Urinary bladder (tissue), 4 donors: ENCODE data around the gene ENGASE. TPM values are rescaled to one million over a fixed set of nuclear protein-coding genes. Genes with fewer than 3 reads are reported as not detected.
"Not testable (repeated sequence)": the region's sequence is repeated elsewhere in the genome, so short reads cannot be mapped to it uniquely, and the experiment has no call there.

Experiments used
- DNase-seq: peaks from one replicate; pipeline ENCODE4 v3.0.0-alpha.2; 2015; ENCODE audit errors: extremely low spot score
- H3K27ac ChIP-seq: one replicate; pipeline ENCODE4 v1.5.1; 2013; ENCODE audit warnings: low read depth, mild to moderate bottlenecking, moderate library complexity
- H3K36me3 ChIP-seq: one replicate; pipeline ENCODE4 v1.6.1; 2013; ENCODE audit warnings: mild to moderate bottlenecking, moderate library complexity; ENCODE audit not compliant: insufficient read depth
- H3K4me1 ChIP-seq: one replicate; pipeline ENCODE4 v1.6.1; 2013; ENCODE audit warnings: mild to moderate bottlenecking, moderate library complexity; ENCODE audit not compliant: insufficient read depth
- H3K4me3 ChIP-seq: one replicate; pipeline ENCODE4 v1.5.1; 2013; ENCODE audit warnings: low read depth, low read length
- WGBS: extraction: QIAGEN DNeasy Blood & Tissue Kit; methylation state at CpG from one replicate; pipeline ENCODE4 v1.1.7; 2013; 5-methylcytosine and 5-hydroxymethylcytosine counted together
- polyA plus RNA-seq: library from polyadenylated mRNA; stranded (reverse); fragments of 200-250 nt; gene quantifications from one replicate; pipeline ENCODE4 v1.2.3, GENCODE V29; 2013
- total RNA-seq: library from RNA; depleted of rRNA; stranded (reverse); fragments of >200 nt; gene quantifications from one replicate; pipeline ENCODE4 v1.2.3, GENCODE V29; 2014
- donor health status: healthy with polysubstance abuse.
- donor health status: healthy.

Gene ENGASE
- total and polyA plus RNA-seq, 2 donors = 17.2 to 27.4 TPM

DNA sequence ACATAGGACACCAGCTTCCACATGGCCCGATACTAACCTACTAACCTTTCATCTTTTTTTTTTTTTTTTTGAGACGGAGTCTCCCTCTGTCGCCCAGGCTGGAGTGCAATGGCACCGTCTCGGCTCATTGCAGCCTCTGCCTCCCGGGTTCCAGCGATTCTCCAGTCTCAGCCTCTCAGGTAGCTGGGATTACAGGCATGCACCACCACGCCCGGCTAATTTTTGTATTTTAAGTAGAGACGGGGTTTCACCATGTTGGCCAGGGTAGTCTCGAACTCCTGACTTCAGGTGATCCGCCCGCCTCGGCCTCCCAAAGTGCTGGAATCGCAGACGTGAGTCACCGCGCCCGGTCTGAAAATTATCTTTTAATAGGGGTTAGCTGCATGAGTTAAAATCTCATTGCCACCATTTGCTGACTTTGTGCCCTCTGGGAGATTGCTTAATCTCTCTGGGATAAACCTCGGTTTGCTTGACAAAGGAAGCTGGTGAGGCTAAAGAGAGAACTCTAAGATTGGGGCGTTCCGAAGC lies 439 bp upstream of the ENGASE start:
- 66% methylated on average over 22 of the region's 22 CpGs for WGBS
- not testable (repeated sequence) for H3K27ac ChIP-seq, H3K4me1 ChIP-seq, DNase-seq, H3K36me3 ChIP-seq
- peak overlapping the region; percentile 5 for H3K4me3 ChIP-seq

DNA sequence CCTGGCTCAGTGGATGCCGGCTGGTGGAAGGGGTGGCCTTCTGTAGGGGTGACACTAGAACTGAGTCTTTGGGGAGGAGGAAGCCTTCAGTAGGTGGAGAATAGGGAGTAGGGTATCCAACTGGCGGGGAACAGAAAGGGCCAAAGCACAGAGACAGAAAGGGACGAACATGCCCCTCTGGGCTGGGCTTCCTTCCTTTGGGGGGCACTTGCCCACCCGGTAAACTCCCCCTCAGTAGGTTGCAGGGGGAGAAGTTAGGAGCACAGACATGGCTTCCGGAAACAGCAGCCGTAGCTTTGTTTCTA lies 774 bp downstream of the ENGASE start:
- WGBS = 9% methylated on average over 6 of the region's 6 CpGs
- H3K4me3 ChIP-seq = peak overlapping the region; percentile 85
- no peak for DNase-seq
- H3K36me3 ChIP-seq = peaks cover 3% of the 10 kb centered on the region
- H3K4me1 ChIP-seq = no peaks in the 10 kb centered on the region
- no peak overlapping the region for H3K27ac ChIP-seq

- DNase-seq = no peak
Observed at GRCh38 chr17:79075861-79076406, 1.3 kb downstream of the ENGASE start.

GRCh38 chr17:79077587-79077986 lies 3.0 kb downstream of the ENGASE start:
- DNase-seq = no peak
- 88% methylated on average over 12 of the region's 12 CpGs for WGBS
- no peak overlapping the region for H3K27ac ChIP-seq
- no peaks in the 10 kb centered on the region for H3K4me1 ChIP-seq
- no peak overlapping the region for H3K4me3 ChIP-seq
- peaks cover 3% of the 10 kb centered on the region for H3K36me3 ChIP-seq

More at GRCh38 chr17:79075861-79076406, 1.3 kb downstream of the ENGASE start:
- H3K27ac ChIP-seq = no peak overlapping the region
- no peaks in the 10 kb centered on the region for H3K4me1 ChIP-seq
- H3K36me3 ChIP-seq = peaks cover 3% of the 10 kb centered on the region
- peak overlapping the region; percentile 85 for H3K4me3 ChIP-seq
- 84% methylated on average over 9 of the region's 9 CpGs for WGBS

DNA sequence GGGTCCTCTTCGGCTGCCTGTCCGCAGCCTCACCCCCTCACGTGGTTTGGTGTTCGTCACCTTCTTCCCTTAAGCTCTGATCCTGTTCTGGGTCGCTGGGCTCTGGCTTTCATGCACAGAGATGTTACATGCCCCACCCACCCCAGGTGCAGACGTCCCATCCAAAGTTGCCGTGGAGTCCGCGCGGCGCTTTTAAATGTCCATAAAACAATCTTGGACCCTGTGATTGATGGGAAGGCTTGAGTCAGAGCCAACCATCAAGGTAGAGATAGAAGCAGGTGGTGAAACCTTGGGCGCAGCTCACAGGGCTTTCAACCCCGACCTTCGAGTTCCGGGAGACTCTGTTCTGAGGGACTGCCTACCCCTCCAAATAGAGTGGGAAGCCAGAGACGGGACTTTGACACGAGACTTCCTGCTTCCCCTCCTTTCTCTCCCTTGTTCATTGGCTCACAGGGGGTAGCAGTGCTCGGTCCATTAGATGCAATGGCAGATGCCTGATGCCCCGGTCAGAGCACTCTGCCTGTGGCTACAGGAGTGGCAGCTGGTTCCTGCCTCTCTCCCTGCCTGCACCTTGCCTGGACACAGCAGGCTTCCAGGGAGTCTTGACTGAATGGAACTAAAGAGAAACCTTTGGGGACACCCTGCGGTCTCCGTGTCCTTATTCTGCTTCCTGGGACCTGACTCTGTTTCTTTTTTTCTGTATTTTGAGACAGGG lies 4.0 kb downstream of the ENGASE start:
- Histone ChIP-seq H3K4me3 (no peak overlapping the region), H3K4me1 (no peaks in the 10 kb centered on the region), H3K27ac (no peak overlapping the region), H3K36me3 (peaks cover 3% of the 10 kb centered on the region)
- WGBS = 87% methylated on average over 21 of the region's 21 CpGs
- DNase-seq = no peak

DNA sequence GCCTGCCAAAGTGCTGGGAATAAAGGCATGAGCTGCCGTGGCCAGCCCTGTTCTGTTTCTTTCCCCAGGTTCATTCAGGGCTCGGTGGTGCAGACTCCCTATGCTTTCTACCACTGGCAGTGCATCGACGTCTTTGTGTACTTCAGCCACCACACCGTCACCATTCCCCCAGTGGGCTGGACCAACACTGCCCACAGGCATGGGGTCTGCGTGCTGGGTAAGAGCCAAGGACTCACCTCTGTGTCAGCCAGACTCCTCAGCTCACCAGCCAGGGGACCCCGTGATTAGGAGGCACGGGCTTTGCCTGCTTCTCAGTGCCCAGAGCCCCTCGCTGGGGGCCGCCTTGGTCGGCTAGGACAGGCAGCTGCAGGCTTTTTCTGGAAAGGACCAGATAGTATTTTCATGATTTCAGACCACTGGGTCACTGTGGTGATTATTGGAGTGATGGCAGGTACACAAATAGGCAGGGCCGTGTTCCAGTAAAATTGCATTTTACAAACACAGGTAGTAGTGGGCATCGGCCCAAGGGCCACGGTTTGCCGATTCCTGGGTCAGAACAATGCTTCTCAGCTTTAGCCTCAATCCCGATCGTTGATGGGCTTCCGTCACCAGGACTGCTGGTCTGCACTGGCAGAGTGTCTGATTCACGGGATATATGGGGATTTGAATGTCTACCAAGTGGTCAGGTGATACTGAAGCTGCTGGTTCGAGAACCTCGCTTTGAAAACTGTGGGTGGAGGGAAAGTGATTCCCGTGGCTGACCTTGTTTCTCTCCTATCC lies 5.0 kb downstream of the ENGASE start:
- Histone ChIP-seq H3K4me3 (no peak overlapping the region), H3K36me3 (peaks cover 3% of the 10 kb centered on the region), H3K4me1 (no peaks in the 10 kb centered on the region), H3K27ac (no peak overlapping the region)
- DNase-seq = no peak
- 95% methylated on average over 22 of the region's 22 CpGs for WGBS

DNA sequence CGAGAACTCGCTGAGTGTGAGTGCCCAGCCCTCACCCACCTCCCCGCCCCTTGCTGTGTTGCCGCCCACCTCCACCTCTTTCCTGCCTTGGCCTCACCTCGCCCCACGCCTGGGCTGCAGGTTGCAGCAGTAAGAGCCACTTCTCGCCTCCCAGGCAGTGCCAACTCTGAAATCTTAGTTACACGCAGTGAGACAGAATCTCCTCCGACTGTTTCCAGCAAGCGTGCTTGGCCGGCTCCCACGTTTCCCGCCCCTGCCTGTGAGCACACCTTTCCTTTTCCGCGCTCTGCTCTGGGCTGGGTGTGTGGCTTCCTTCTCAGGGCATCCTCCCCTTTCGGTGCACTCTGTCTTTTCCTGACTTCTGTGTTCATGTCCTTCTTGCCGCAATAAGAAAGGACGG lies 5.7 kb downstream of the ENGASE start:
- H3K36me3 ChIP-seq = peaks cover 8% of the 10 kb centered on the region
- 95% methylated on average over 18 of the region's 18 CpGs for WGBS
- H3K27ac ChIP-seq = no peak overlapping the region
- DNase-seq = no peak
- no peaks in the 10 kb centered on the region for H3K4me1 ChIP-seq
- no peak overlapping the region for H3K4me3 ChIP-seq

DNA sequence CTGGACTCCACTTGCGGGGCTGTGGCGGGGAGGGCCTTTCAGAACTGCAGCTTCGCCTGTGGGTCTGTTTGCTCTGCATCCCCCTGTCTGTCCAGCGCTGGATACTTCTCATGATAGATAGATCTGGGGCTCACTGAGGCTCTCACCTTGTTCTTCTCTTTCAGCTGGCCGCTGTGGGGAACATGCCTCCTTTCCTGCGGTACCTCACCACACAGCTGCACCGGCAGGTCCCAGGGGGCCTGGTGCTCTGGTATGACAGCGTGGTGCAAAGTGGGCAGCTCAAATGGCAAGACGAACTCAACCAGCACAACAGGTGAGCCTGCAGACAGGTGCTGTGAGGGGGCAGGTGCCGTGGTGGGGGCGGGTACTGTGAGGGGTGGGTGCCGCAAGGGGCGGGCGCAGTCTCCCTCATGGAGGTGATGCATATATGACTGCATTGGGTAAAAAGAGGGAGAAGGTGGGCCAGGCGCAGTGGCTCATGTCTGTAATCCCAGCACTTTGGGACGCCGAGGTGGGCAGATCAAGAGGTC lies 6.2 kb downstream of the ENGASE start:
- WGBS = 96% methylated on average over 17 of the region's 17 CpGs
- Histone ChIP-seq H3K4me3 (no peak overlapping the region), H3K36me3 (peaks cover 11% of the 10 kb centered on the region), H3K27ac (no peak overlapping the region), H3K4me1 (no peaks in the 10 kb centered on the region)
- DNase-seq = no peak

GRCh38 chr17:79081571-79082276 lies 7.1 kb downstream of the ENGASE start:
- H3K27ac ChIP-seq = no peak overlapping the region
- no peak for DNase-seq
- WGBS = 82% methylated on average over 20 of the region's 20 CpGs
- H3K36me3 ChIP-seq = peaks cover 11% of the 10 kb centered on the region
- no peak overlapping the region for H3K4me3 ChIP-seq
- H3K4me1 ChIP-seq = no peaks in the 10 kb centered on the region

DNA sequence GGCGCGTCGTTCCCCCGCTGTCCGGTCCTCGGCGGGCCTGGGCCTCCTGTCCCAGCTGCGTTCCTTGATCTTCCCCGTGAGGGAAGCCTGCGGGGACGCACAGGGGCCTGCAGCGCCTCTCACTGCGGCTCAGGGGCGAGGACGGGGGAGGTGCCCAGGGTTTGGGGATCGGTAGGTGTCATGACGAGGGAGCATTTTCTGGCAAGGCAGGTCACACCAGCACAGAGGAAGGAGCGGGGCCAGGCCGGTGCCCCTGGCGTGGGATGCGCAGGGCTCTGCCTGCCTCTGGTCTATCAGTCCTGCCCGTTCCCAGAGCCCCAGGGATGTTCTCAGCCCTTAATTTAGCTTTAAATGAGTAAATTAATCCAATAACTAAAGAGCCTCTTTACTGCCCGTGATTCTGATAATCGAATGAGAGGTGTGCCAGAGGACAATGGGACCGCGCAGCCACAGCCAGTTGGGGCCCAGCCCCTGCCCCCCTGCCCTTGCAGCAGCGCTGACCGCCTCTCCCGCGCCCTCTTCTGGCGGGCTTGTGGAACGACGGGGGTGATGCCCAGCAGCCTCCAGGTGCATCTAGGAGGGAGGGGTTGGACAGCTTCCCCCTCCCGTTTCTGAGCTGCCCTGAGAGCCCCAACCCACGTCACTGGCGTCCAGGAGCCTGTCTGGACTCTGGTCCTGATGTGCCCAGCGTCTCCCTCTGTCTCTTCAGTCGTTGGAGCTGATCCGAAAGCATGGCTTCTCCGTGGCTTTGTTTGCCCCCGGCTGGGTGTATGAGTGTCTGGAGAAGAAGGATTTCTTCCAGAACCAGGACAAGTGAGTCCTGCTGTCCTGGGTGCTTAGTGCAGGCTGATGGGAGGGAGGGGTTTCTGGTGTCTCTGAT lies 7.9 kb downstream of the ENGASE start:
- 72% methylated on average over 41 of the region's 41 CpGs for WGBS
- no peak for DNase-seq
- H3K36me3 ChIP-seq = peaks cover 11% of the 10 kb centered on the region
- H3K4me3 ChIP-seq = no peak overlapping the region
- no peaks in the 10 kb centered on the region for H3K4me1 ChIP-seq
- no peak overlapping the region for H3K27ac ChIP-seq

DNA sequence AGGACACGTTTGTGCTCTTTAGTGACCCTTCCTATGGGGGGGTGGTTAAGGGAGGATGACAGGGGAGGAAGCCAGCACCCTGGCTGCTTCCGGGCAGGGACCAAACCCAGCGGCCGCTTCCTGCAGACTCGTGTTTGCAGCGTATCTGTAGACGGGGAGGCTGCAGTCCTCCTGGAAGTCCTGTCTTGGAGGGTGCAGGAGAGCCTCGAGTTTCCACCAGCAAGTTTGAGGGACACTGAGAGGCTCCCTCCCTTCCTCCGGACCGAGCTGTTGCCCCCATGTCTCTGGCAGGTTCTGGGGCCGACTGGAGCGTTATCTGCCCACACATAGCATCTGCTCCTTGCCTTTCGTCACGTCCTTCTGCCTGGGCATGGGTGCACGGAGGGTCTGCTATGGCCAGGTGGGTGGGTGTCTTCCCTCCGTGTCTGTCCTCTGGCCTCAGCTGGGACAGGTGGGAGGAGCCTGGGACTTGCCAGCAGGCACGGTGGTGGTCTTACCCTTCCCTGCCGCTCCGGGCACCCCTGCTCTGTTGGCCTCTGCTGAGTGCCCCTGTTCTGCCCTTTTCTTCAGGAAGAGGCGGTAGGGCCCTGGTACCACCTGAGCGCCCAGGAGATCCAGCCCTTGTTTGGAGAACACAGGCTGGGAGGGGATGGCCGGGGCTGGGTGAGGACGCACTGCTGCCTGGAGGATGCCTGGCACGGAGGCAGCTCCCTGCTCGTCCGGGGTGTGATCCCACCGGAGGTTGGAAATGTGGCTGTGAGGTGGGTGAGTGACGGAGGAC lies 8.8 kb downstream of the ENGASE start:
- H3K36me3 ChIP-seq = peaks cover 11% of the 10 kb centered on the region
- no peaks in the 10 kb centered on the region for H3K4me1 ChIP-seq
- 89% methylated on average over 28 of the region's 28 CpGs for WGBS
- DNase-seq = no peak
- H3K27ac ChIP-seq = no peak overlapping the region
- H3K4me3 ChIP-seq = no peak overlapping the region
